ENCODE data around the gene GNG11. TPM values are rescaled to one million over a fixed set of nuclear protein-coding genes. Genes with fewer than 3 reads are reported as not detected.
"Not testable (repeated sequence)": the region's sequence is repeated elsewhere in the genome, so short reads cannot be mapped to it uniquely, and the experiment has no call there.

GNG11 gene
- total RNA-seq, 6 experiments from 2014 or later, result 26.0 to 31.4 (median 28.1) TPM

- Mint-ChIP-seq H3K4me3 (no peak overlapping the region), H3K36me3 (ENCODE audit: low read depth) (no peaks in the 10 kb centered on the region), H3K9me3 (no peaks in the 10 kb centered on the region), H3K27ac (no peak overlapping the region), H3K27me3 (ENCODE audit: insufficient read depth) (peaks cover 2% of the 10 kb centered on the region), H3K4me1 (ENCODE audit: low read depth) (peaks cover 5% of the 10 kb centered on the region; the same call in 1 of the 2 replicates)
- no peak for DNase-seq
- peak; percentile 95 for TF ChIP-seq CTCF (IDR thresholded peaks at IDR 0.05)
These were observed 18.6 kb upstream of the GNG11 start for GRCh38 chr7:93902777-93903423.

GRCh38 chr7:93906267-93906666, 15.3 kb upstream of the GNG11 start, which contains the start of gene GNGT1:
Gene GNGT1, plus strand, starts transcription at chr7:93906567. Its CDS starts 180 bp downstream, at chr7:93906747.
- Mint-ChIP-seq H3K4me1 (ENCODE audit: low read depth) (peaks cover 15% of the 10 kb centered on the region), H3K36me3 (ENCODE audit: low read depth) (no peaks in the 10 kb centered on the region), H3K9me3 (no peaks in the 10 kb centered on the region), H3K4me3 (no peak within 1 kb of the TSS), H3K27ac (no peak within 1 kb of the TSS), H3K27me3 (ENCODE audit: insufficient read depth) (no peaks in the 10 kb centered on the region)
- TF ChIP-seq CTCF (IDR thresholded peaks at IDR 0.05), result no peak
- no peak for DNase-seq

GRCh38 chr7:93910076-93910994, 11.2 kb upstream of the GNG11 start:
- peak; percentile 33 for DNase-seq
- no peak for TF ChIP-seq CTCF (IDR thresholded peaks at IDR 0.05)

GRCh38 chr7:93911242-93911641, 10.3 kb upstream of the GNG11 start:
- not testable (repeated sequence) for H3K27ac Mint-ChIP-seq; H3K4me3 Mint-ChIP-seq; H3K27me3 Mint-ChIP-seq (ENCODE audit: insufficient read depth); H3K36me3 Mint-ChIP-seq (ENCODE audit: low read depth); DNase-seq; H3K9me3 Mint-ChIP-seq
- H3K4me1 Mint-ChIP-seq (ENCODE audit: low read depth), result peaks cover 36% of the 10 kb centered on the region

More at GRCh38 chr7:93910076-93910994, 11.2 kb upstream of the GNG11 start:
- Mint-ChIP-seq H3K4me3 (no peak overlapping the region), H3K36me3 (ENCODE audit: low read depth) (no peaks in the 10 kb centered on the region), H3K27ac (no peak overlapping the region), H3K4me1 (ENCODE audit: low read depth) (peaks cover 31% of the 10 kb centered on the region), H3K27me3 (ENCODE audit: insufficient read depth) (no peaks in the 10 kb centered on the region), H3K9me3 (no peaks in the 10 kb centered on the region)

- H3K9me3 Mint-ChIP-seq; H3K27ac Mint-ChIP-seq; DNase-seq; H3K36me3 Mint-ChIP-seq (ENCODE audit: low read depth); H3K27me3 Mint-ChIP-seq (ENCODE audit: insufficient read depth); H3K4me3 Mint-ChIP-seq: not testable (repeated sequence)
- peaks cover 40% of the 10 kb centered on the region for H3K4me1 Mint-ChIP-seq (ENCODE audit: low read depth)
These were observed 9.9 kb upstream of the GNG11 start for GRCh38 chr7:93911661-93912060.

GRCh38 chr7:93913197-93913596, 8.3 kb upstream of the GNG11 start:
- H3K36me3 Mint-ChIP-seq (ENCODE audit: low read depth), result no peaks in the 10 kb centered on the region

More at GRCh38 chr7:93913197-93913596, 8.3 kb upstream of the GNG11 start:
- Mint-ChIP-seq H3K27ac (no peak overlapping the region), H3K4me3 (no peak overlapping the region), H3K9me3 (no peaks in the 10 kb centered on the region), H3K27me3 (ENCODE audit: insufficient read depth) (no peaks in the 10 kb centered on the region), H3K4me1 (ENCODE audit: low read depth) (peaks cover 47% of the 10 kb centered on the region)
- no peak for TF ChIP-seq CTCF (IDR thresholded peaks at IDR 0.05)
- no peak for DNase-seq
